Tibial nerve (tissue), 4 donors: ENCODE data around the gene CUL1.

Experiments used
- CTCF ChIP-seq, 5 experiments: fragments of 200-600 bp in 3 of 5; fragments of 450-650 bp in 2 of 5; sonication (generic) in 3 of 5; IDR thresholded peaks; one replicate each; pipeline ENCODE4 v1.5.1; 2016 to 2019; ENCODE audit warnings: antibody characterized with exemption in 5 of 5, mild to moderate bottlenecking in 3 of 5, moderate library complexity in 2 of 5
- EP300 ChIP-seq, 2 donors: sonication (generic); formaldehyde crosslinking; IDR thresholded peaks; one replicate each; pipeline ENCODE4 v1.6.1; 2017; ENCODE audit warnings: antibody characterized with exemption in 2 of 2, mild to moderate bottlenecking in 1 of 2
- POLR2A ChIP-seq, 2 donors: fragments of 450-650 bp; IDR thresholded peaks; one replicate each; pipeline ENCODE4 v1.6.1; 2017; ENCODE audit warnings: antibody characterized with exemption in 2 of 2, mild to moderate bottlenecking in 2 of 2, moderate library complexity in 2 of 2

DNA sequence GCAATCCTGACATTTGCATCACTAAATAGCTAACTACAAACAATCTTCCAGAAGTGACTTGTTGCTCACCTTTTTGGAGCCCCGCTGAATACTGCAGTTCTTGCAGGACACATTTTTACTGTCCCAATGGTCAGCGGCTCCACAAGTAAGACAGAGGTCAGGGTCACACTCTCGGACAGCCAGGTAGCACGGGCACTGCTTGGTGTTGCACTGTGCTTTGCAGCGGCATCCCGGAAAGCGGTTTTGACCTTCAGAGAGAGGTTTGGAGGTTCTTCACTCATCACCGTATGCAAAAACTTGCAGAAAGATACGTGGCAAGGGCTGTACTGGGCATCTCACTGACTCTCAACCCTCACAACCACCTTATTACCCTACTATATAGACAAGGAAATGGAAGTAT is 115.2 kb downstream of the CUL1 start:
- TF ChIP-seq CTCF (IDR thresholded peaks at IDR 0.05) (no peak), EP300 (IDR thresholded peaks at IDR 0.05) (no peak), POLR2A (IDR thresholded peaks at IDR 0.05) (no peak)
